ENCODE data around the gene LTBP1. TPM values are rescaled to one million over a fixed set of nuclear protein-coding genes. Genes with fewer than 3 reads are reported as not detected.

LTBP1 gene
- polyA plus RNA-seq, 4 donors = 62.8 to 133 (median 94.1) TPM

GRCh38 chr2:33392366-33392765, 445.6 kb downstream of the LTBP1 start:
- DNase-seq (ENCODE audit: low read depth in 4 of 4, low spot score in 3 of 4) = no peak

DNA sequence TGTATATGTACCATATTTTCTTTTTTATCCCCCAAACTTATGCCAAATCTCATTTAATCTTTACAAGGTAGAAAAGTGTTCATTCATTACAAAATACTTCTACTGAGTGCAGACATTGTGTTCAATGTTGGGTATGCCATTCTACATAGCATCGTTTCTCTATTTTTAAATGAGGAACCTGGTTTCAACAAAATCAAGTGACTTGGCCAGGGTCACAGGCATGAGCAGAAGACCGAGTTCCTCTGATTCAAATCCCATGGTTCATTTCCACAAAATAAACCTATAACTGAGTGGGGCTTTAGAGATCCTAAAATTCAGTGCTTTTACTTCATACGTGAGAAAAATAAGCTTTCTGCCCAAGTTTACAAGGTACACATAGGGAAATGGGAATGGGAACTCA, 448.3 kb downstream of the LTBP1 start:
- DNase-seq (ENCODE audit: low read depth in 4 of 4, low spot score in 3 of 4) = no peak

DNA sequence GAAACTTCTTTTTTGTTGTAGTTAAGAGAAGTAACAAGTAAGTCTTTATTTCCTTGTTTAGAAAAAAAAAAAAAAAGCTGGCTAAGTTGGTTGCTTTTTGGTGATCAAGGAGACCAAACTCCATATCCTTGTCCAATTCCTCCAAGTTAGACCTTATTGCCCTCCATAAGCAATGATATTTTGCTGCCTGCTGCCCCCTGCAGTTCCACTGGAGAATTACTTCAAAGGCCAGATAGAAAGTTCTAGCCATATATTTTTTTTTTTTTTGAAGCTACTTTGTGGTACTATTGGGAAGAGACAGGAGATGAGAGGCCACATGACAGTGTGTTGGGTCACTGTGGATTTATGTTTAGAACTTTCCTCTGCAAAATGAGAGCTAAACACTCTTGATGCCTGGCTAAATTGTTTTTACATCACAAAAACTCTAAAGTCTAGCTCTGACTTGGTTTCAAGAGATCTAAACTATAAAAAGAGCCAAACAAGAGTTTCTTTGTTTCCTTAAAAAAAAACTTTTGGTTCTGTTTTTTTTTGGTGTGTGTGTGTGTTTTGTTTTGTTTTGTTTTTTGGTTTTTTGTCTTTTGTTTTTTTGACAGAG, 449.0 kb downstream of the LTBP1 start:
- DNase-seq (ENCODE audit: low read depth in 4 of 4, low spot score in 3 of 4) = no peak

DNA sequence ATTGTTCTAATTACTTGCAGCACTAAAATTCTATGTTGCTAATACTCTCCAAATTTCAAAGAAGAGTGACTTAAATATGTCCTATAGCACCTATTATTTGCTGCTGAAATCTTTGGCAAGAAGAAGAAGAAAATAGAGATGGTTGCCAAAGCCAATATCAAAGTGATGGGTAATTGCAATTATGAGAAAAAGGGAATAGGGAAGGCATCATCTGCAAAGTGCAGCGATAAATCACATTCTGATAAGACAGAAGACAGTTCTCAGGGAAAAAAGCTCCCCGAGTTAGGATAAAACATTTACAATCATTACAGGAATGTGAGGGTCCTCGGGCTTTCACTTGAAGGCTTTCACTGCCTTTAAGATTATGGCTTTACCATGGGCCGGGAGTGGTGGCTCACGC, 457.6 kb downstream of the LTBP1 start:
- no peak for DNase-seq (ENCODE audit: low read depth in 4 of 4, low spot score in 3 of 4)

- DNase-seq (ENCODE audit: low read depth in 4 of 4, low spot score in 3 of 4) = no peak
Observed at GRCh38 chr2:33406622-33407021, 459.9 kb downstream of the LTBP1 start.

- DNase-seq (ENCODE audit: low read depth in 4 of 4, low spot score in 3 of 4) = no peak
Observed at GRCh38 chr2:33408109-33408508, 461.4 kb downstream of the LTBP1 start.

GRCh38 chr2:33409417-33409955, 462.7 kb downstream of the LTBP1 start:
- DNase-seq (ENCODE audit: low read depth in 4 of 4, low spot score in 3 of 4) = no peak

DNA sequence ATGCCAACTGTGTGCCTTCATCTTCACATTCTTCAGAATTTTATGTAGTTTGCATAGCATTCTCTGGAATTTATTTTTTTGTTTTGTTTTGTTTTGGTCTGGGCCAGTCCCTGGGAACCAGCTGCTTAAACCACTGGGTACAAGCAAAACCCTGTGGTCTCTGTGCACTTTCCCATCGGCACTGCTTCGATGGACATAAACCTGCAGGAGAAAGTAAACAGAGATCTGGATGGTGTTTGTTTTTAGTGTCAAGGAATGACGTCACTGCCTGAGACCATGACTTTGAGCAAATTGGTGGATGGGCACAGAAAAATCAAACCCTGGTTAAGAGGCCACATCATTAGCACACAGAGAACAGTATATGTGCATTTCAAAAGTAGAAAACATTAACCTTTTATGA, 465.0 kb downstream of the LTBP1 start:
- DNase-seq (ENCODE audit: low read depth in 4 of 4, low spot score in 3 of 4) = no peak

DNA sequence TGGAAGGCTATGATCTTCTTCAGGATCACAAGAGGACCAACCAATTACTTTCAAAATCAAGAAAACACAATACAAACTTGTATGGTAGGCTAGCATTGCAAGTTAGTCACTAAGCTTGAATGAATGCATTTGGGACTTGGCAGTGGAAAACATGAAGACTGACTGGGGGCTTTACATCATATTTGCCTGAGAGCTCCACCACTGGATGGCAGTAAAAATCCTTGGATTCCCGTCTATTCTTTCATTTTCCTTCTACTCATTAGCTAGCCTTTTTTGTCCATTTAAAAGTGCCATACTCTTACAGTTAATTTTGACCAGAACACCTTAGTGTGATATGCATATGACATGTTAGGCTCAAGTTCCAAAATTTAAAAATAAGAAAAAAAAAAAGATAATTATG, 466.2 kb downstream of the LTBP1 start:
- no peak for DNase-seq (ENCODE audit: low read depth in 4 of 4, low spot score in 3 of 4)

DNA sequence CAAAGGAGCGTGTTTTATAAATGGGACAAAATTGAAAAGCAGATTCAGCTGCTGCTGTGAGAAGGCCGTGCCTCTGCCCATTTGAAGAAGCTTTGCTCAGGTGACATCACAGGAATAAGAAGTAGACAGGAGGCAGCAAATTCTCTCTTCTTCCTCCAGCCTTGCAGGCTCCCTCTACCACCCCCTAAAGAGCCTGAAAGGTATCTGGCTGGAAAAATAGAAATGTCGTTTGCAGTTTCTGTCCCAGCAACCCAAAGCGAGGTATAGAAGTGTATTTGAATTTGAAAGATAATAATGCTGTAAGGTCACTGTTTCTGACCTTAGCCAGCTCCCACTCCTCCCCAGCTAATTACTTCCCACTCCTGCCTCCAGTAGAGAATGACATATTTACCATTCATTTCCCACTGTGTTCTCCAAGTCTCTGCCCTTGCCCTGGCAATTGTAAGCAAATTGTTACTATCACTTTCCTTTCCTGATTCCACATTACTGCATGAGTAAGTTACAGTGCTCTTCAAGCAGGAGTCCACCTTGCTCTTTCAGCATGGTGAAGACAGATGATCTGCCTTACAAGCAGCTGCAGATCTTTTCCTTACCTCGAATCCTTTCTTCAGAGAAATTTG, 472.9 kb downstream of the LTBP1 start:
- no peak for DNase-seq (ENCODE audit: low read depth in 4 of 4, low spot score in 3 of 4)

GRCh38 chr2:33420726-33421125, 474.0 kb downstream of the LTBP1 start:
- no peak for DNase-seq (ENCODE audit: low read depth in 4 of 4, low spot score in 3 of 4)

GRCh38 chr2:33421820-33422219, 475.1 kb downstream of the LTBP1 start:
- no peak for DNase-seq (ENCODE audit: low read depth in 4 of 4, low spot score in 3 of 4)

GRCh38 chr2:33425161-33425560, 478.4 kb downstream of the LTBP1 start:
- no peak for DNase-seq (ENCODE audit: low read depth in 4 of 4, low spot score in 3 of 4)

GRCh38 chr2:33425586-33426031, 478.9 kb downstream of the LTBP1 start:
- no peak for DNase-seq (ENCODE audit: low read depth in 4 of 4, low spot score in 3 of 4)

- no peak for DNase-seq (ENCODE audit: low read depth in 4 of 4, low spot score in 3 of 4)
Observed at GRCh38 chr2:33426666-33427231, 480.0 kb downstream of the LTBP1 start.

- DNase-seq (ENCODE audit: low read depth in 4 of 4, low spot score in 3 of 4) = peak in 1 of 4 donors; percentile 41
Observed at GRCh38 chr2:33430077-33430476, 483.3 kb downstream of the LTBP1 start.

GRCh38 chr2:33430856-33431255, 484.1 kb downstream of the LTBP1 start:
- DNase-seq (ENCODE audit: low read depth in 4 of 4, low spot score in 3 of 4) = no peak

DNA sequence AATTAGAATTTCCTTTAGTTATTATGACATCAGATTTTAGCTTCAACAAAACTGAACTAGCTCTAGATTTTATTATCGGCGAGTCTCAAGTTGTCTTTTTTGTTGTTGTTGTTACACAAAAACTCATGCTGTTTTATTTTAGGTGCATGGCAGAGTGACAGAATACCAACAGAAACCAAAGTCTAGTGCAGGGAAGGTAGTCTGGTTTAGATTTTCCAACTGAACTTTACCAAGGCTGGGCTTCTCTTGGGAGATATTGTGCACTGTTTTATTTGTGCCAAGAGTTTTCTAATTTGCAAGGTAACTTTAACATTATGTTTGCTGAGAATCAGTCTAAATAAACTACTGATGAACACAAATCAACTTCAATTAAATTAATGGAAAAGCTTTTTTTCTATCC, 486.1 kb downstream of the LTBP1 start:
- no peak for DNase-seq (ENCODE audit: low read depth in 4 of 4, low spot score in 3 of 4)

DNA sequence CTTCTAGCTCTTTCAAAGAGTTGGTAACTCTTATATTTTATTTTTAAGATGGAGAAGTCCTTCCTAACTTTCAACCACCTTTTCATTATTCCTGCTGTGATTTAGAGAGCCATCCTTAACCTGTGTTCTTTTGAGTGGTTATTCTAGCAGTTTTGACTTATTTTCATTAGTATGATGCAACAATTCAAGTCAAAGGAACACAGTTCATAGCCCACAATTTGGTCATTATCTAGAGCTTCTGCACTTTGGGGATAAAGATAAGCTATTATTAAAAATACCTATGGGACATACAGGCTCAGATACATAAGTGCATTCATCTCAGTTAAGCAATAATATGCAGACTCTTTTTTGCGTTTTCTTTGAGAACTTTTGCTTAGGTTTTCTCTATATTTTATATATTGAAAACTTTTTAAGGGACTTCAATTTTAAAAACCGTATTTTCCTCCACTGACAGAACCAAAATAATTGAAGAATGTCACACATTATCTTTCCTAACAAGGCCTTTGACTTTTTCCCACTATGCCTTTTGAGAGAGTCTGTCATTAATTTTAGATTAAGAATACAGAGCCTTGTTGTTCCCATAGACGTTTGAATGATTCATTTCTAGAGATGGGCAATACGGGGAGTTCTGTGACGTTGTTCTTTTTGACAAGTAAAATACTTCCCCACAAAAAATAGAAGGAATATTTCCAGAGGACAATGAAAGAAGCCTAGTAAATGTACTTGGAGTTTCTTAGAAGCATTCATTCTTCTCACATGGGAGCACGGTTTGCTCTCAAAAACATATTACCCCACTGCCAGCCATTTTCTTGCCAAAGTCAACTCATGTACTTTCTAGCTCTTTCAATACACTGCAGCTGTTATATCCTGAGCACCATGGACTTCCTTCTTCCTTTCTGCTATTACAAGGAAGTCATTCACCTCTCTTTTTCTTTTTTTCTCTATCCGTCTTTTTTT, 486.8 kb downstream of the LTBP1 start:
- no peak for DNase-seq (ENCODE audit: low read depth in 4 of 4, low spot score in 3 of 4)

- DNase-seq (ENCODE audit: low read depth in 4 of 4, low spot score in 3 of 4) = no peak
Observed at GRCh38 chr2:33435518-33435917, 488.8 kb downstream of the LTBP1 start.

DNA sequence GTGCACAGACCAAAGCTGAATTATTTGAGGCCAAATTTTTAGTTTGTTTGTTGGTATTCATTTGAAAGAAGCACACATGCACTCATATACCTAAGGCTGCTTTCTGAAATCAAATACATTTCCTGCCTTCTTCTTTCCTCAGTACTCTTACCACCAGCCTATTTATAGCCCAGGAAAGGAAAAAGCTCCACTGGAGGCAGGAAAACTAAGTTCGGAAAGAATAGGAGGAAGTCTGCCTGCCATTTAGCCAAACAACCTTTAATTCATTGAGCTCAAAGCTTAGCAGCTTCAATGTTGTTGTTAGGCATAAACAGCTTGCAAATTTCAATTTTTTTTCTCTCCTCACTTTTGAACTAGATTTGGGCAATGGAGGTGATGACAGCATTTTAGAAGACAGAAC, 489.3 kb downstream of the LTBP1 start:
- no peak for DNase-seq (ENCODE audit: low read depth in 4 of 4, low spot score in 3 of 4)

All from left renal pelvis (tissue), 4 donors.